ENCODE data around the gene TBC1D19.
"Not testable (repeated sequence)": the region's sequence is repeated elsewhere in the genome, so short reads cannot be mapped to it uniquely, and the experiment has no call there.

The TBC1D19 gene
- 8.8 to 16.0 (median 13.9) reads per million in 3 donors for total RNA-seq

DNA sequence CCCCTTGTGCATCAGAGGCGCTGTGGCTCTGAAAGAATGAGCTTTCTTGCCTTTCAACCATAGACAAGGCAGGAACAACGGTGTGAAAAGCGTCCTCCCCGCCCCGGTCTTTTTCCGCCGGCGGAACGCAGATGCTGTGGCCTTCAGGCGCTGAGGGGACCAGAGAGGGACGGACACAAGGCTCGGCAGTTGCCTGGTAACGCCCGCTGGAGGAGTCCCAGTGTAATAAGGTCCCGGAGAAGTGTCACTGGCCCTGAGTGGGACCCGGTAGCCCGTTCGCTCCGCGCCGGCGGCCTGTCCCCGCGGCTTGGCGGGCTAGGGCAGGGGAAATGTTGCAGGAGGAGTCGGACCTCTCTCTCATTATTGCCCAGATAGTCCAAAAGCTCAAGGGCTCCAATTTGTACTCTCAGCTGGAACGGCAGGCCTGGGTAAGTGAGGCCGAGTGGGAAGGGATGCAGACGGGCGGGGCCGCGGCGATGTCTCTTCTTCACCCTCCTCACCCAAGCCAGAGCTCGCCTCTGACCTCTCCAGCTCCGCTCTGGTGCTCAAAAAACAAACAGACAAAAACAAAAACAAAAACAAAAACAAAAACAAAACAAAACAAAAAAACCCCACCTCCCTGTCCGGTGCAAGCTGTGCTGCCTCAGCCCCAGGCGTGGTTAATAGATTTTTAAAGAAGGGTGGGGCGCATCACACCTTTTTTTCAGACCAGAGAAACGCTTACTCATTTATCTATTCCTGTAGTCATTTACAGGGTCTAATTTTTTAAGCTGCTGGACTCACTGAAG is at the start of gene TBC1D19:
Gene TBC1D19 (plus strand): TSS at position 220 of the 788 bp plus-strand sequence. CDS start 110 bp downstream, at position 330.
- H3K4me1 ChIP-seq (ENCODE audit: control insufficient read depth, insufficient read depth, low read length, poor library complexity, severe bottlenecking) = peaks cover 3% of the 10 kb centered on the region
- H3K36me3 ChIP-seq (ENCODE audit: control insufficient read depth, insufficient read depth, low read length) = no peaks in the 10 kb centered on the region
- peak; percentile 64 to 78 (median 72) for DNase-seq
- H3K27ac ChIP-seq (ENCODE audit: insufficient read depth, low read length, poor library complexity, severe bottlenecking) = peak within 1 kb of the TSS; percentile 90
- H3K27me3 ChIP-seq (replicated peaks; ENCODE audit: control insufficient read depth, insufficient read depth, low read length, poor library complexity, severe bottlenecking) = no peaks in the 10 kb centered on the region
- no peaks in the 10 kb centered on the region for H3K9me3 ChIP-seq (ENCODE audit: control insufficient read depth, low read length)
- H3K4me3 ChIP-seq (ENCODE audit: insufficient read depth, low read depth, low read length, poor library complexity, severe bottlenecking) = peak within 1 kb of the TSS; percentile 88

- no peaks in the 10 kb centered on the region for H3K4me1 ChIP-seq (ENCODE audit: control insufficient read depth, insufficient read depth, low read length, poor library complexity, severe bottlenecking)
- no peaks in the 10 kb centered on the region for H3K9me3 ChIP-seq (ENCODE audit: control insufficient read depth, low read length)
- no peaks in the 10 kb centered on the region for H3K36me3 ChIP-seq (ENCODE audit: control insufficient read depth, insufficient read depth, low read length)
- no peak overlapping the region for H3K27ac ChIP-seq (ENCODE audit: insufficient read depth, low read length, poor library complexity, severe bottlenecking)
- H3K4me3 ChIP-seq (ENCODE audit: insufficient read depth, low read depth, low read length, poor library complexity, severe bottlenecking) = no peak overlapping the region
- no peaks in the 10 kb centered on the region for H3K27me3 ChIP-seq (replicated peaks; ENCODE audit: control insufficient read depth, insufficient read depth, low read length, poor library complexity, severe bottlenecking)
- no peak for DNase-seq
Observed at GRCh38 chr4:26542991-26543390, 40.9 kb upstream of the TBC1D19 start.

DNA sequence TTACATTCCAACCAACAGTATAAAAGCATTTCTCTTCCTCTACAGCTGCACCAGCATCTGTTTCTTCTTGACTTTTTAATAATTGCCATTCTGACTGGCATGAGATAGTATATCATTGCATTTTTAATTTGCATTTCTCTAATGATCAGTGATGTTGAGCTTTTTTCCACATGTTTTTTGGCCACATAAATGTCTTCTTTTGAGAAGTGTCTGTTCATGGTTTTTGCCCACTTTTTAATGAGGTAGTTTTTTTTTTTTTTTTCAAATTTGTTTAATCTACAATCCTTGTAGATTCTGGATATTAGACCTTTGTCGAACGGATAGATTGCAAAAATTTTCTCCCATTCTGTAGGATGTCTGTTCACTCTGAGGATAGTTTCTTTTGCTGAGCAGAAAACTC is 39.5 kb upstream of the TBC1D19 start:
- no peaks in the 10 kb centered on the region for H3K4me1 ChIP-seq (ENCODE audit: control insufficient read depth, insufficient read depth, low read length, poor library complexity, severe bottlenecking)
- H3K36me3 ChIP-seq (ENCODE audit: control insufficient read depth, insufficient read depth, low read length) = no peaks in the 10 kb centered on the region
- H3K27ac ChIP-seq (ENCODE audit: insufficient read depth, low read length, poor library complexity, severe bottlenecking) = no peak overlapping the region
- H3K27me3 ChIP-seq (replicated peaks; ENCODE audit: control insufficient read depth, insufficient read depth, low read length, poor library complexity, severe bottlenecking) = no peaks in the 10 kb centered on the region
- no peak for DNase-seq
- H3K4me3 ChIP-seq (ENCODE audit: insufficient read depth, low read depth, low read length, poor library complexity, severe bottlenecking) = no peak overlapping the region
- H3K9me3 ChIP-seq (ENCODE audit: control insufficient read depth, low read length) = no peaks in the 10 kb centered on the region

DNA sequence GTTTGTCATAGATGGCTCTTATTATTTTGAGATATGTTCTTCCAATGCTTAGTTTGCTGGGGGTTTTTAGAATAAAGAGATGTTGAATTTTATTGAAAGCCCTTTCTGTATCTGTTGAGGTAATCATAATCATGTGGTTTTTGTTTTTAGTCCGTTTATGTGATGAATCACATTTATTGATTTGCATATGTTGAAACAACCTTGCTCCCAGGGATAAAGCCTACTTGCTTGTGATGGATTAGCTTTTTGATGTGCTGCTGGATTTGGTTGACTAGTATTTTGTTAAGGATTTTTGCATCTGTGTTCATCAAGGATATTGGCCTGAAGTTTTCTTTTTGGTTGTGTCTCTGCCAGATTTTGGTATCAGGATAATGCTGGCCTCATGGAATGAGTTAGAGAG is 35.5 kb upstream of the TBC1D19 start:
- not testable (repeated sequence) for H3K4me1 ChIP-seq (ENCODE audit: control insufficient read depth, insufficient read depth, low read length, poor library complexity, severe bottlenecking); H3K36me3 ChIP-seq (ENCODE audit: control insufficient read depth, insufficient read depth, low read length); DNase-seq; H3K4me3 ChIP-seq (ENCODE audit: insufficient read depth, low read depth, low read length, poor library complexity, severe bottlenecking); H3K9me3 ChIP-seq (ENCODE audit: control insufficient read depth, low read length); H3K27me3 ChIP-seq (replicated peaks; ENCODE audit: control insufficient read depth, insufficient read depth, low read length, poor library complexity, severe bottlenecking); H3K27ac ChIP-seq (ENCODE audit: insufficient read depth, low read length, poor library complexity, severe bottlenecking)

DNA sequence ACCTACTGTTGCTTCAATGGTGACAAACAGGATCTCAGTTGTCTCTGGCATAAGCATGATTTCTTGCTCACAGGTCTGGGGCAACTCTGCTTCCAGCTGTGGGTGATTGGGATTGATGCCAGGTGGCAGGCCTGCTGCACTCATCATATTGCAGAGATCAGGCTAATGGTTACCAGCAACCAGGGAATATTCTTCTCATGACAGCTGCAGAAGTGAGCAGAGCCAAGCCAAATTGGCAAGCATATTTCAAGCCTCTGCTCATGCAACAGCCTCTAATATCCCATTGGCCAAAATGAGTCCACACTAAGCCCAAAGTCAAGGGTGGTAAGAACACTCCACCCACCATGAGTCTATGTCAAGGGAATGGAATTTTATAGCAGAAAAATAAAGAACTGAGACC is 26.7 kb upstream of the TBC1D19 start:
- Histone ChIP-seq H3K36me3 (ENCODE audit: control insufficient read depth, insufficient read depth, low read length) (no peaks in the 10 kb centered on the region), H3K4me3 (ENCODE audit: insufficient read depth, low read depth, low read length, poor library complexity, severe bottlenecking) (no peak overlapping the region), H3K27me3 (replicated peaks; ENCODE audit: control insufficient read depth, insufficient read depth, low read length, poor library complexity, severe bottlenecking) (no peaks in the 10 kb centered on the region), H3K9me3 (ENCODE audit: control insufficient read depth, low read length) (no peaks in the 10 kb centered on the region), H3K27ac (ENCODE audit: insufficient read depth, low read length, poor library complexity, severe bottlenecking) (no peak overlapping the region), H3K4me1 (ENCODE audit: control insufficient read depth, insufficient read depth, low read length, poor library complexity, severe bottlenecking) (no peaks in the 10 kb centered on the region)
- no peak for DNase-seq

DNA sequence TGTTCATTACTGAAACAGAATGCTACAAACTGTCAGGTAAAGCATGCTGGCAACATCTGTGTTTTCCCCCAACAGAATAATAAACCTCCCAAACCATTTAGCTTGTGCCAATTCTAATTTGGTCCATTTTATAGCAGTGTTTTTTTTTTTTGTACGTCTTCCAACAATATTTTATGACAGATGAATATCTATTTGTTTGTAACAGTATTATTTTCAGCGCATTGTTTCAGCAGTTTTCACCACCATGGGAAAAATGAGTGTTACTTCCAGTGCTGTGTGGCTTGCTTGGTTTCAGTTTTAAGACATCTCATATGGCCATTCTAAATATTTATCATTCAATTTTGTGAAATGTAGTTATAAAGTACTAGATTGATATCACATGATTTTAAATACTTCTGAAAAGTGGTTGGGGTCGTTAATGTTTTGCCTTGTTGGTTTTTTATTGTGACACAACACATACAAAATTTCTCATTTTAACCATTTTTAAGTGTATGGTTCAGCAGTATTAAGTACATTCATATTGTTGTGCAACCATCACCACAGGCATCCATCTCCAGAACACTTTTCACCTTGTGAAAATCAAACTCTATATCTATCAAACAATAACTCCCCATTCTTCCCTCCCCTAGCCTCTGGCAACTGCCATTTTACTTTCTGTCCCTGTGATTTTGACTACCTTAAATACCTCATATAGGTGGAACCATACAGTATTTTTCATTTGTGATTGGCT is 25.6 kb upstream of the TBC1D19 start:
- H3K4me1 ChIP-seq (ENCODE audit: control insufficient read depth, insufficient read depth, low read length, poor library complexity, severe bottlenecking) = no peaks in the 10 kb centered on the region
- H3K9me3 ChIP-seq (ENCODE audit: control insufficient read depth, low read length) = no peaks in the 10 kb centered on the region
- no peaks in the 10 kb centered on the region for H3K36me3 ChIP-seq (ENCODE audit: control insufficient read depth, insufficient read depth, low read length)

GRCh38 chr4:26566133-26566532 is 17.8 kb upstream of the TBC1D19 start:
- Histone ChIP-seq H3K27me3 (replicated peaks; ENCODE audit: control insufficient read depth, insufficient read depth, low read length, poor library complexity, severe bottlenecking) (peaks cover 7% of the 10 kb centered on the region), H3K4me3 (ENCODE audit: insufficient read depth, low read depth, low read length, poor library complexity, severe bottlenecking) (no peak overlapping the region), H3K36me3 (ENCODE audit: control insufficient read depth, insufficient read depth, low read length) (no peaks in the 10 kb centered on the region), H3K27ac (ENCODE audit: insufficient read depth, low read length, poor library complexity, severe bottlenecking) (no peak overlapping the region), H3K4me1 (ENCODE audit: control insufficient read depth, insufficient read depth, low read length, poor library complexity, severe bottlenecking) (no peaks in the 10 kb centered on the region), H3K9me3 (ENCODE audit: control insufficient read depth, low read length) (no peaks in the 10 kb centered on the region)
- no peak for DNase-seq

More for the DNA sequence above, 25.6 kb upstream of the TBC1D19 start:
- H3K27ac ChIP-seq (ENCODE audit: insufficient read depth, low read length, poor library complexity, severe bottlenecking) = no peak overlapping the region
- DNase-seq = no peak
- H3K27me3 ChIP-seq (replicated peaks; ENCODE audit: control insufficient read depth, insufficient read depth, low read length, poor library complexity, severe bottlenecking) = no peaks in the 10 kb centered on the region
- H3K4me3 ChIP-seq (ENCODE audit: insufficient read depth, low read depth, low read length, poor library complexity, severe bottlenecking) = no peak overlapping the region

DNA sequence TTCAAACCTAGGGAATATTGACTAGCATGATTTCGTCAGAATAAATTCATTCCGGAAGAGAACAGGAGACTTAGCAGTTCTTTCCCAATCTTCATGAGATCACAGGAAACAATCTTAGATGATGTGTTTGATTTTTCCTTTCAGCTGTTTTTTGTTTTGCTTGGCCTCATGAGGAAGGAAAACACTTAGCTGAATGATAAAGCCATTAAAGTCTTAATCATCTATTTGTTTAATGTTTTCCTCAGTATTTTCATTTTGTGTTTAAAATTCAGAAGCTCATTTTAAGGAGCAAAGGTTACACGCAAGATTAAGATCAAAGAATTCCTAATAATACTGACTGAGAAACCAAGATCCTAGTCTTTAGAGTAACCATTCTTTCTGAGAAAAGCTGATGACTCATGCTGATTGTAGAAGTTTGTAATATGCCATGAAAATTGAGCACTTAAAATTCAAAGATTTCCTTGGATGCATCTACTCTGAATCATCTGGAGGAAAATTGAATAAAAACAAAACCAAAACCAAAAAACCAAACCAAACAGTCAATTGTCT is 15.4 kb upstream of the TBC1D19 start:
- H3K27ac ChIP-seq (ENCODE audit: insufficient read depth, low read length, poor library complexity, severe bottlenecking) = no peak overlapping the region

DNA sequence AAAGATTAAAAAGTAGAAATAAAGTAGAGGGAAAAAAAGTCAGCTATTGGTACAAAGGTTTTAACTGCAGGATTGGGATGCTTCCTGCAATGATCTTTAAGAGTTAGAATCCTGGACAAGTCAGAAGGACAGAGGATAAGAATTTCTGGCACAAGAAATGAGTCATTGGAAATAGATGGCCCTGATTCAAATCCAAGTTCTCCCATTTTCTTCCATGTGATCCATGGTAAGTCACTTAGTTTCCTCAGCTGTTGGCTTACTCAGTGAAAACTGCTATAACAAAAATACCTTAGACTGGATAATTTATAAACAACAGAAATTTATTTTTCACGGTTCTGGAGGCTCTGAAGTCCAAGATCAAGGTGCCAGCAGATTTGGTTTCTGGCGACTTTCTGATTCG is 13.3 kb upstream of the TBC1D19 start:
- H3K36me3 ChIP-seq (ENCODE audit: control insufficient read depth, insufficient read depth, low read length) = no peaks in the 10 kb centered on the region
- peaks cover 3% of the 10 kb centered on the region for H3K27me3 ChIP-seq (replicated peaks; ENCODE audit: control insufficient read depth, insufficient read depth, low read length, poor library complexity, severe bottlenecking)
- no peaks in the 10 kb centered on the region for H3K9me3 ChIP-seq (ENCODE audit: control insufficient read depth, low read length)
- no peak for DNase-seq
- no peak overlapping the region for H3K4me3 ChIP-seq (ENCODE audit: insufficient read depth, low read depth, low read length, poor library complexity, severe bottlenecking)
- H3K27ac ChIP-seq (ENCODE audit: insufficient read depth, low read length, poor library complexity, severe bottlenecking) = no peak overlapping the region
- no peaks in the 10 kb centered on the region for H3K4me1 ChIP-seq (ENCODE audit: control insufficient read depth, insufficient read depth, low read length, poor library complexity, severe bottlenecking)

More for the DNA sequence above, 15.4 kb upstream of the TBC1D19 start:
- no peaks in the 10 kb centered on the region for H3K36me3 ChIP-seq (ENCODE audit: control insufficient read depth, insufficient read depth, low read length)
- no peaks in the 10 kb centered on the region for H3K4me1 ChIP-seq (ENCODE audit: control insufficient read depth, insufficient read depth, low read length, poor library complexity, severe bottlenecking)
- peaks cover 7% of the 10 kb centered on the region for H3K27me3 ChIP-seq (replicated peaks; ENCODE audit: control insufficient read depth, insufficient read depth, low read length, poor library complexity, severe bottlenecking)
- no peak overlapping the region for H3K4me3 ChIP-seq (ENCODE audit: insufficient read depth, low read depth, low read length, poor library complexity, severe bottlenecking)
- no peak for DNase-seq
- no peaks in the 10 kb centered on the region for H3K9me3 ChIP-seq (ENCODE audit: control insufficient read depth, low read length)

- no peak for DNase-seq
- no peaks in the 10 kb centered on the region for H3K4me1 ChIP-seq (ENCODE audit: control insufficient read depth, insufficient read depth, low read length, poor library complexity, severe bottlenecking)
Observed at GRCh38 chr4:26573389-26573794, 10.5 kb upstream of the TBC1D19 start.

More at GRCh38 chr4:26573389-26573794, 10.5 kb upstream of the TBC1D19 start:
- no peaks in the 10 kb centered on the region for H3K36me3 ChIP-seq (ENCODE audit: control insufficient read depth, insufficient read depth, low read length)
- H3K9me3 ChIP-seq (ENCODE audit: control insufficient read depth, low read length) = no peaks in the 10 kb centered on the region
- no peak overlapping the region for H3K27ac ChIP-seq (ENCODE audit: insufficient read depth, low read length, poor library complexity, severe bottlenecking)
- no peaks in the 10 kb centered on the region for H3K27me3 ChIP-seq (replicated peaks; ENCODE audit: control insufficient read depth, insufficient read depth, low read length, poor library complexity, severe bottlenecking)
- H3K4me3 ChIP-seq (ENCODE audit: insufficient read depth, low read depth, low read length, poor library complexity, severe bottlenecking) = no peak overlapping the region

Measured in effector memory CD4-positive, alpha-beta T cell (primary cell).